ENCODE measurements around the gene PREX1.
"Not testable (repeated sequence)": the region's sequence is repeated elsewhere in the genome, so short reads cannot be mapped to it uniquely, and the experiment has no call there.

The PREX1 gene, protein sequence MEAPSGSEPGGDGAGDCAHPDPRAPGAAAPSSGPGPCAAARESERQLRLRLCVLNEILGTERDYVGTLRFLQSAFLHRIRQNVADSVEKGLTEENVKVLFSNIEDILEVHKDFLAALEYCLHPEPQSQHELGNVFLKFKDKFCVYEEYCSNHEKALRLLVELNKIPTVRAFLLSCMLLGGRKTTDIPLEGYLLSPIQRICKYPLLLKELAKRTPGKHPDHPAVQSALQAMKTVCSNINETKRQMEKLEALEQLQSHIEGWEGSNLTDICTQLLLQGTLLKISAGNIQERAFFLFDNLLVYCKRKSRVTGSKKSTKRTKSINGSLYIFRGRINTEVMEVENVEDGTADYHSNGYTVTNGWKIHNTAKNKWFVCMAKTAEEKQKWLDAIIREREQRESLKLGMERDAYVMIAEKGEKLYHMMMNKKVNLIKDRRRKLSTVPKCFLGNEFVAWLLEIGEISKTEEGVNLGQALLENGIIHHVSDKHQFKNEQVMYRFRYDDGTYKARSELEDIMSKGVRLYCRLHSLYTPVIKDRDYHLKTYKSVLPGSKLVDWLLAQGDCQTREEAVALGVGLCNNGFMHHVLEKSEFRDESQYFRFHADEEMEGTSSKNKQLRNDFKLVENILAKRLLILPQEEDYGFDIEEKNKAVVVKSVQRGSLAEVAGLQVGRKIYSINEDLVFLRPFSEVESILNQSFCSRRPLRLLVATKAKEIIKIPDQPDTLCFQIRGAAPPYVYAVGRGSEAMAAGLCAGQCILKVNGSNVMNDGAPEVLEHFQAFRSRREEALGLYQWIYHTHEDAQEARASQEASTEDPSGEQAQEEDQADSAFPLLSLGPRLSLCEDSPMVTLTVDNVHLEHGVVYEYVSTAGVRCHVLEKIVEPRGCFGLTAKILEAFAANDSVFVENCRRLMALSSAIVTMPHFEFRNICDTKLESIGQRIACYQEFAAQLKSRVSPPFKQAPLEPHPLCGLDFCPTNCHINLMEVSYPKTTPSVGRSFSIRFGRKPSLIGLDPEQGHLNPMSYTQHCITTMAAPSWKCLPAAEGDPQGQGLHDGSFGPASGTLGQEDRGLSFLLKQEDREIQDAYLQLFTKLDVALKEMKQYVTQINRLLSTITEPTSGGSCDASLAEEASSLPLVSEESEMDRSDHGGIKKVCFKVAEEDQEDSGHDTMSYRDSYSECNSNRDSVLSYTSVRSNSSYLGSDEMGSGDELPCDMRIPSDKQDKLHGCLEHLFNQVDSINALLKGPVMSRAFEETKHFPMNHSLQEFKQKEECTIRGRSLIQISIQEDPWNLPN (N-terminal part only)

GRCh38 chr20:48827855-48828733, at the start of gene PREX1:
TSS of gene PREX1 (minus strand) at chr20:48827999. CDS start at chr20:48827860, 139 bp downstream.
- DNase-seq = peak; percentile 85

- DNase-seq = no peak
These were observed 49.5 kb upstream of the PREX1 start for GRCh38 chr20:48877304-48877703.

DNA sequence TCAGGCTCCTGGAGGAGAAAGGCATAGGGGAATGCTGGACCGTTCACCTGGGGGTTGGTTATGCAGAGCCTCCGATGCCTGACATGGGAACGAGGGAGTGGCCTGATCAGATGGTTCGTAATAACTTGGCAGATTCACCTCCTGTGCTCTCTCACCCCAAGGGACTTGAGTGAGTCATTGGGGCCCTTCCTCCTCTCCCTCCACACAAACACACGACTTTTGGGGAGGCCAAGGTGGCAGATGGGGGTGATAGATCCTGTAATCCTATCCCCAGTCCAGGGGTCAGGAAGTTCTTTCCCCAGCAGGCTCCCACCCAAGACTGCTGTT, 48.1 kb upstream of the PREX1 start:
- DNase-seq = no peak

- DNase-seq = no peak
These were observed 47.6 kb upstream of the PREX1 start for GRCh38 chr20:48875233-48875913.

- DNase-seq = not testable (repeated sequence)
These were observed 41.6 kb upstream of the PREX1 start for GRCh38 chr20:48869442-48869841.

DNA sequence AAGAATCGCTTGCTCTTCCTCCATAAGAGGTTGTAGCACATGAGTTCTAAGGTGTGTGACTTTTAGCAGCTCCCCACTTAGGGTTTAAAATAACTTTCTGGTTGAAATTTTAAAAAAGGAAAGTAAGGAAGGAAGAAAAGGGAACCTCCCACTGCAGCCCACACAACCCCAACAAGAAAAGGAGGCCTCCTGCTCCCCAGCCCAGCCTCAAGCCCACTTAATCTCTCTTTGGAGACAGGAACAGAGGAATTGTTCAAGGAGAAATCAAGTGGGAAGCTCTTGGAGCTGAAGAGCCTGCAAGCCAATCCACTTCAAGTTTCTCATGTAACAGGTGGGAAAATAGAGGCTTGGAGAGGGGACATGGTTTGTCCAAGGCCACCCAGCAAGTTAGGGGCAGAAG, 39.1 kb upstream of the PREX1 start:
- DNase-seq = no peak

DNA sequence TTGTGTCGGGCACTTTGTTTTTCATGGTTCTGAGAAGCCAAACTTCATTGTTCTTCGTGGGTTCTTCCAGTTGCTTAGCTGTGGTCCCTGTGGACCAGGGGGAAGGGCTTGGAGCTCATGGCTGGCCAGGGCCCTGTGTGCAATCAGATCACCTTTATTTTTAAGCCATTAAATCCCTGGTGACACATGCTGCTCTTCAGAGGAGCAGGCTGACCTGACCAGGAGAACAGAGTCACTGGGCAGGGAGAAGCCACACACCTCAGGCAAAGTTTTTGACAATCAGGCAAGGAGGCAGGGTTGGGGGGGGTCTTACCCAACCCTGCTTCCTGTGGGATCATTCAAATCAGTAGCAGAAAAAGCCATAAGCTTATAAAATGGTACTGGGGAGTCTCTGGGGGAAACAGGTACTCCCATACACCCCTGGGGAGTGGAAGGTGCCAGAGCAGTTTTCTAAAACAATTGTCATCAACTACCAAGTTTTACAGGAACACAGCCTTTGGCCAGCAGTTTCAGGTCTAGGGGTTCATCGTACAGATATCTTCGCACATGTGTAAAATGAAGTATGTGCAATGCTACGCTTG, 37.0 kb upstream of the PREX1 start:
- DNase-seq = no peak

DNA sequence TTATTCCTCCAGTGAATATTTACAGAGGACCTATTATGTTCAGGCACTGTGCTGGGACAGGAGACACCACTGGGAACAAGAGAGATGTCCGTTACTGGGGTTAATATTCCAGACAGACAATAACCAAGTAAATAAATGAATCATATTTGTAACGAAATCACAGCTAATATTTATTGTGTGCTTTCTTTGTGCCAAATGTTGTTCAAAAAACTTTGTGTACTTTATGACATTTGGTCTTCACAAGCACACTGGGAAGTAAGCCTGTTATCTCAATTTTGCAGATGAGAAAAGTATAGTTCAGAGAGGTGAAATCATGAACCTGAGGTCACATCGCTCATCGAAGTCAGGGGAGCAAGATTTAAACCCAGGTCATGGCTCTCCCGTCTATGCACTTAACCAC, 36.5 kb upstream of the PREX1 start:
- DNase-seq = no peak

GRCh38 chr20:48862279-48862678, 34.5 kb upstream of the PREX1 start:
- DNase-seq = no peak

GRCh38 chr20:48861444-48861843, 33.6 kb upstream of the PREX1 start:
- DNase-seq = no peak

GRCh38 chr20:48858075-48858790, 30.4 kb upstream of the PREX1 start:
- no peak for DNase-seq

DNA sequence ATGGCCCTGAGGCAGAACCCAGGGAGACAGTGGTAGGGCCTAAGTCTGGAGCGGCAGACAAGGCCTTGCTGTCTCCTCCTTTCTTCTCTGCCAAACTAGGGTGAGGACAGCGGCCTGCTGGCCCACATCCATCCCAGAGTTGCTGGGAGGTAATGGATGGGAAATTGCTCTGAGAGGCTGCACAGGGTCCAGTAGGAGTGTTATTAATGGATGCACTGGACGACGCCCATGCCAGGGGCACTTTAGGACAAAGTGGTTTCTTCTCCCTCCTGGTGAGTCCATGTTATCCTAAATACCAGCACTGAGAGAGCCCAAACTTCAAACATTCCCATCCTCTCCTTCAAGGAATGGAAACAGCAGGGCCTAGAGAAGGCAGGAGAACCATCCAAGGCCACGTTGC, 28.3 kb upstream of the PREX1 start:
- no peak for DNase-seq

DNA sequence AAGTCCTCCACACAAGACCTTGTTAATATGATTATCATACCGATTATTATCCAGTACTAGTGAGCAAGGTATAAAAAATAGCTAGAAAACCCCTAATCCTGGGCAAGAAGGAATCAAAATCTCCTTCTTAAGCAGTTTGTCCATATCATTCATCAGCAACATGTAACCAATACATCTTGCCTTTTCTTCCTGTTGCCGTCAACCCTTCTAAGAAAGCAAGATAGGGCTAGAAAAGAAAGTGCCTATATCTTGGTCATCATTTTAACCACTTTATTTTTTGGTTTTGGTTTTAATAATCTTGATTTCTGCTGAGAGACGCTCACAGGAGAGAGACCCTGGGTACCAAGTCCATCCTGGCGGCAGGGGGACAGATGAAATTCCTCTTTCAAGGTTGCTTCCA, 27.2 kb upstream of the PREX1 start:
- DNase-seq = no peak

GRCh38 chr20:48852609-48853008, 24.8 kb upstream of the PREX1 start:
- DNase-seq = no peak

- no peak for DNase-seq
These were observed 23.8 kb upstream of the PREX1 start for GRCh38 chr20:48851579-48851978.

GRCh38 chr20:48850977-48851299, 23.1 kb upstream of the PREX1 start:
- no peak for DNase-seq

DNA sequence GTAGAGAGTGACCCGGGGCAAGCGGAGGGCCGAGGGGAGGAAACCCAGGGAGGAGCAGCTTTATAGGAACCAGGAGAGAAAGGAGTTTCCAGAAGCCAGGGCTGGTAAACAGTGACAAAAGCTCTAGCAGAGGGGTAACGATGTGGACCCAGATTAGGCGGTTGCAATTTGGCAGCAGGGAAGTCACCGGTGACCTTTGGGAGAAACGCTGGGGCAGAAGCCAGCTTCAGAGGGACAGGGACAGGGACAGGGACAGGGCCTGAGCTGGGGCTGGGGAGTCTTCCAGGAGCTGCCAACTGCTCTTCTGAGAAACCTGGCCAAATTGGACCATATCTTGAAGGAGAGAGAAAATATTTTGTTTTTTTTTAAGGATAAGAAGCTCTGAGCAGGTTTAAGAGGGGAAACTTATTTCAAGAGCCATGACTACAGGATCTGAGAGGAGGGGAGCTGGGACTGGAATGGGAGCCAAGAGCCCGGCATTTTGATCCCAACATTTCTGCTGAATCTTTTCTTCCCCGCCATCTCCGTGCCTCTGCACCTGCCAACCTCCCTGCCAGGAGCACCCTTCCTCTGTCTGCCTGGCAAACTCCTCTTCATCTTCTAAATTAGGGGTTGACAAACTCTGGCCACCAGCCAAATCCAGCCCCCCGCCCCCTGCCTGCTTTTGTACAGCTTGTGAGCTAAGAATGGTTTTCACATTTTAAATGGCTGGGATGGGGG, 22.6 kb upstream of the PREX1 start:
- DNase-seq = no peak

DNA sequence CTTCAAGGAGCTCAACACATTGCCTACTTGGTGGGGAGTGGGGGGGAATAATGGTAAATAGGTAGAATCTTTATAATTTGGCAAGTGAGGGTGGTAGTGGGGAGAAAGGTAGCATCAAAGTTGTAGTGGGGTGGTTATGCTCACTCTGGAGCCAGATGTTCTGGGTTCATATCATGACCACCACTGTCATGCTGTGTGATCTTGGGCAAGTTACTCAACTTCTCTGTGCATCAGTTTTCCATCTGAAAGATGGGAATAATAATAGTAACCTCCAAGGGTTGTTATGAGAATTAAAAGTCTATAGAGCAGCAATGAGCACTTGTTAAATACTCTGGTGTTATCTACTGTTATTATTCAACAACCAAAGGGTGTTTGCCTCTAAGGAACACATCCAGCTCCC, 22.0 kb upstream of the PREX1 start:
- no peak for DNase-seq

DNA sequence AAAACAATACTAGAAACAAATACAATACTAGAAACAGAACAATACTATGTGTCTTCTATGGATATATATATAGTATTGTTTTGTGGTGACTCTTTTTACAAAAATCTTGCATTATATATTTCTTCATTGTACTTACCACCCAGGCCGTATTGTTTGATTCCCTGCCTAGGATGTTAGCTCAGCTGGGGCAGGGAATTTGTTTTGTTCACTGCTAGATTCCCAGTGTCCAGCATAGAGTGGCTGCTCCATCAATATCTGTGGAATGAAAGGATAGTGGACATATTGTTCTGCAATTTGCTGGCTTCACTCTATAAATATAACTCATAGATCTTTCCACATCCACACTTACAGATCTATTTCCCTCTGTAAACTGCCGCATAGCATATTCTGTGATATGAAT, 21.5 kb upstream of the PREX1 start:
- no peak for DNase-seq
